Gastrocnemius medialis (tissue), 4 donors: ENCODE data around the gene PPCS.

Experiments used
- POLR2A ChIP-seq, 2 donors: fragments of 450-650 bp; IDR thresholded peaks; one replicate each; pipeline ENCODE4 v1.6.1; 2017; ENCODE audit warnings: antibody characterized with exemption in 2 of 2, mild to moderate bottlenecking in 2 of 2, moderate library complexity in 2 of 2
- TF ChIP-seq, protein P1 (sequence below), 5 experiments: fragments of 450-650 bp in 3 of 5; fragments of 200-600 bp in 2 of 5; sonication (generic) in 2 of 5; IDR thresholded peaks in 4 of 5; conservative IDR thresholded peaks in 1 of 5; 1 replicate in 4 of 5; 2 replicates in 1 of 5; pipeline ENCODE4 v1.5.1; 2016 to 2019; ENCODE audit warnings: antibody characterized with exemption in 5 of 5, mild to moderate bottlenecking in 3 of 5, moderate library complexity in 3 of 5

DNA sequence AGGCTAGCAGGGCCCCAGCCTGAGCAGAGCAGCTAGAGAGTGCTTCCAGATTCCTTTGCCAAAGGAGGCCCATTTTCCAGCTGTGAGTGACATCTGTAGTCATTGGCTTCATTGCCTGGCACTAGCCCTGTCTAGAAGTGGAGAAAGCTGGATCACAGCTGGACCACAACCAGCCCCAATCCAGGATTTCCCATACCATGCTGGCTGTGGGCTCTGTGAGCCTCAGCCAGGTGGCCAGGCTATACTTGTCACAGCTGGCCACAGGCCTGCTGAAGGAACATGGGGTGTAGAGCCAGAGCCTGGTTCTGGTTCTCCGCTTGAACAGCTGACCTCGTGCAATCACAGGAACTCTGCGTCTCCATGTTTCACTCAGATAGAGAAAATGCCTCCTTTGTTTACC is 39.2 kb upstream of the PPCS start:
- TF ChIP-seq, protein P1, sequence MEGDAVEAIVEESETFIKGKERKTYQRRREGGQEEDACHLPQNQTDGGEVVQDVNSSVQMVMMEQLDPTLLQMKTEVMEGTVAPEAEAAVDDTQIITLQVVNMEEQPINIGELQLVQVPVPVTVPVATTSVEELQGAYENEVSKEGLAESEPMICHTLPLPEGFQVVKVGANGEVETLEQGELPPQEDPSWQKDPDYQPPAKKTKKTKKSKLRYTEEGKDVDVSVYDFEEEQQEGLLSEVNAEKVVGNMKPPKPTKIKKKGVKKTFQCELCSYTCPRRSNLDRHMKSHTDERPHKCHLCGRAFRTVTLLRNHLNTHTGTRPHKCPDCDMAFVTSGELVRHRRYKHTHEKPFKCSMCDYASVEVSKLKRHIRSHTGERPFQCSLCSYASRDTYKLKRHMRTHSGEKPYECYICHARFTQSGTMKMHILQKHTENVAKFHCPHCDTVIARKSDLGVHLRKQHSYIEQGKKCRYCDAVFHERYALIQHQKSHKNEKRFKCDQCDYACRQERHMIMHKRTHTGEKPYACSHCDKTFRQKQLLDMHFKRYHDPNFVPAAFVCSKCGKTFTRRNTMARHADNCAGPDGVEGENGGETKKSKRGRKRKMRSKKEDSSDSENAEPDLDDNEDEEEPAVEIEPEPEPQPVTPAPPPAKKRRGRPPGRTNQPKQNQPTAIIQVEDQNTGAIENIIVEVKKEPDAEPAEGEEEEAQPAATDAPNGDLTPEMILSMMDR (IDR thresholded peaks at IDR 0.05 in 4 of 5, conservative IDR thresholded peaks at IDR 0.05 in 1 of 5): no peak
- TF ChIP-seq POLR2A (IDR thresholded peaks at IDR 0.05): no peak
